Activated B cell treated with CpG ODN at 0.5 μM for 24 hours (primary cell): ENCODE data around the gene SRPX. TPM values are rescaled to one million over a fixed set of nuclear protein-coding genes. Genes with fewer than 3 reads are reported as not detected.

ENCODE experiments used
- ATAC-seq: fragments of 200-7000 bp; cut with Tn5 transposase; one replicate; pipeline ENCODE4 v1.10.0; 2021; ENCODE audit warnings: low read depth, mild to moderate bottlenecking, moderate library complexity
- CTCF ChIA-PET: fragments of 350-600 bp; sonication (Branson Sonifier 250); formaldehyde crosslinking; loops from one replicate; lab custom pipeline; 2021; ENCODE audit warnings: antibody characterized with exemption; lab: Charles Lee
- POLR2A ChIA-PET: fragments of 350-600 bp; sonication (Branson Sonifier 250); formaldehyde crosslinking; loops from one replicate; lab custom pipeline; 2021; ENCODE audit warnings: antibody characterized with exemption; lab: Charles Lee
- DNase-seq: peaks from one replicate; pipeline ENCODE4 v3.0.0; 2022
- H3K27ac Mint-ChIP-seq: one replicate; pipeline ENCODE4 v1.8.0; 2020; ENCODE audit warnings: mixed read lengths
- H3K27me3 Mint-ChIP-seq: one replicate; pipeline ENCODE4 v1.8.0; 2021; ENCODE audit warnings: mixed read lengths
- H3K36me3 Mint-ChIP-seq: one replicate; pipeline ENCODE4 v1.8.0; 2021; ENCODE audit warnings: low read depth, mixed read lengths
- H3K4me1 Mint-ChIP-seq: one replicate; pipeline ENCODE4 v1.8.0; 2021; ENCODE audit warnings: mixed read lengths
- H3K4me3 Mint-ChIP-seq: one replicate; pipeline ENCODE4 v1.8.0; 2020; ENCODE audit warnings: mild to moderate bottlenecking, mixed read lengths
- H3K9me3 Mint-ChIP-seq: one replicate; pipeline ENCODE4 v1.8.0; 2020; ENCODE audit warnings: mixed read lengths
- intact Hi-C: fragments of 100-400 bp; cut with micrococcal nuclease; formaldehyde crosslinking; loops from one replicate; pipeline ENCODE4 v1.15.1; 2024
- total RNA-seq: library from RNA; stranded (reverse); gene quantifications from 2 replicates; pipeline ENCODE4 v1.2.3, GENCODE V29; 2022
- TF ChIP-seq, protein P1 (sequence below): fragments of 200-600 bp; IDR thresholded peaks from one replicate; pipeline ENCODE4 v1.8.0; 2022; ENCODE audit warnings: antibody characterized with exemption, mild to moderate bottlenecking

The SRPX gene
- total RNA-seq, 1 donor from 2014 or later: not detected

DNA sequence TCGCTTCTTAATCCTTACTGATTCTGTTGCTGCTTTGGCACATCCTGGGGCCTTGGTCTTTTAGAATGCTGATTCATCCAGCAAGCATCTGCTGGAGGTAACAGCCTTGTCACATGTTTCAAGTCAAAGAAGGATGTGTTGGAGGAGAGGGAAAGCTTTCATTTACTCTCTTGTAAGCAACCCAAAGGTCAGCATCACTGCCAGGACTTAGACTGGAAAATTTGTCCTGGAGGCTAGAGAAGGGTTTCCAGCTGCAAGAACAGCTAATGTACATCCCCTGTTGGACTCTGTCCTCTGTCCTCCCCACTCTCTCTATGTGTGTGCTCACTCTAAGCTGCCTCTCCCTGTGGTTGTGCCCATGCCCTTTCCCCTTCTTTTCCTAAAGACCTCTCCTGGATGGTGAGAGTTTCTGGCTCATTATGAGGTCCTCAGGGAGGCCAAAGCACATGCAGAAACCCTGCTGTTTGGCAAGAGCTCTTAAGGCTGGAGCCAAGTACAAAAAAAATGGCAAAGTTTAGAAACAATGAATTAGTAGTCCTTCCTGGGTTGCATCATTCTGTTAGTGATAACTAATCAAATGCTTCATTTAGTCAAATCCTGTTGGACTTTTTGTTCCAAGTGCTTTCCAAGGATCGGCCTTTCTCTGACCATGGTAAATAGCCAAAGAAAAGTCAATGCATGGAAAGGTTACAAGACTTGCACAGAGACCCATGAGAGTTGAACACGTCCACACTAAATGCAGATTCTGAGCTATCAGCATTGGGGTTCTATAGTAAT lies 13.4 kb upstream of the SRPX start:
- Mint-ChIP-seq H3K4me3 (no peak overlapping the region), H3K27ac (no peak overlapping the region), H3K4me1 (no peaks in the 10 kb centered on the region), H3K36me3 (no peaks in the 10 kb centered on the region), H3K9me3 (no peaks in the 10 kb centered on the region), H3K27me3 (peaks cover 5% of the 10 kb centered on the region)
- intact Hi-C loops: no loop called here
- CTCF ChIA-PET: no interaction called here
- no peak for DNase-seq
- no peak for ATAC-seq
- TF ChIP-seq, protein P1, sequence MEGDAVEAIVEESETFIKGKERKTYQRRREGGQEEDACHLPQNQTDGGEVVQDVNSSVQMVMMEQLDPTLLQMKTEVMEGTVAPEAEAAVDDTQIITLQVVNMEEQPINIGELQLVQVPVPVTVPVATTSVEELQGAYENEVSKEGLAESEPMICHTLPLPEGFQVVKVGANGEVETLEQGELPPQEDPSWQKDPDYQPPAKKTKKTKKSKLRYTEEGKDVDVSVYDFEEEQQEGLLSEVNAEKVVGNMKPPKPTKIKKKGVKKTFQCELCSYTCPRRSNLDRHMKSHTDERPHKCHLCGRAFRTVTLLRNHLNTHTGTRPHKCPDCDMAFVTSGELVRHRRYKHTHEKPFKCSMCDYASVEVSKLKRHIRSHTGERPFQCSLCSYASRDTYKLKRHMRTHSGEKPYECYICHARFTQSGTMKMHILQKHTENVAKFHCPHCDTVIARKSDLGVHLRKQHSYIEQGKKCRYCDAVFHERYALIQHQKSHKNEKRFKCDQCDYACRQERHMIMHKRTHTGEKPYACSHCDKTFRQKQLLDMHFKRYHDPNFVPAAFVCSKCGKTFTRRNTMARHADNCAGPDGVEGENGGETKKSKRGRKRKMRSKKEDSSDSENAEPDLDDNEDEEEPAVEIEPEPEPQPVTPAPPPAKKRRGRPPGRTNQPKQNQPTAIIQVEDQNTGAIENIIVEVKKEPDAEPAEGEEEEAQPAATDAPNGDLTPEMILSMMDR: no peak
- POLR2A ChIA-PET: no interaction called here

GRCh38 chrX:38232079-38232686 lies 11.5 kb upstream of the SRPX start:
- no peak overlapping the region for H3K27ac Mint-ChIP-seq
- ATAC-seq (no peak), DNase-seq (no peak)
- no peaks in the 10 kb centered on the region for H3K4me1 Mint-ChIP-seq
- peaks cover 5% of the 10 kb centered on the region for H3K27me3 Mint-ChIP-seq
- H3K9me3 Mint-ChIP-seq: no peaks in the 10 kb centered on the region
- no peaks in the 10 kb centered on the region for H3K36me3 Mint-ChIP-seq
- TF ChIP-seq, protein P1: no peak
- intact Hi-C loops: no loop called here
- no peak overlapping the region for H3K4me3 Mint-ChIP-seq
- POLR2A ChIA-PET: no interaction called here
- CTCF ChIA-PET: no interaction called here

DNA sequence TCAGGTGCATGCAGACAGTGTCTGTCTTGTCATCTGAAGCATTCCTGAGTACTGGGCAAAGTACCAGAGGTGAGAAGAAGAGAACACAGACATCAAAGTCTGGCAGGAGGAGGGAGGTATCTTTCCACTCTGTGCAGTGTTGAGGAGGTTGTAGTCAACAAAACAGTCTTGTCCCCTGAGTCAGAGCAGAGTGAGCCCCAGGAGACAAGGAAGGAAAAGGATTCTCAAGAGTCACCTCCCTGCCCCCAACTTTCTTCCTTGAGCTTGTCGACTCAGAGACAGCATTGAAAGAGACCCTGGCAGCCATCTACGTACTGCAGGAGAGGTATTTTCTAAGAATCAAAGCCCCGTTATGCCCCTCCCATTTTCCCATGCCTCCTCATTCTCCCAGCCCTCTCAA lies 4.4 kb upstream of the SRPX start:
- TF ChIP-seq, protein P1: no peak
- POLR2A ChIA-PET: no interaction called here
- no peaks in the 10 kb centered on the region for H3K36me3 Mint-ChIP-seq
- H3K4me1 Mint-ChIP-seq: peaks cover 4% of the 10 kb centered on the region
- H3K27ac Mint-ChIP-seq: no peak overlapping the region
- CTCF ChIA-PET: no interaction called here
- no peak for ATAC-seq
- DNase-seq: no peak
- no peak overlapping the region for H3K4me3 Mint-ChIP-seq
- no peaks in the 10 kb centered on the region for H3K9me3 Mint-ChIP-seq
- peaks cover 18% of the 10 kb centered on the region for H3K27me3 Mint-ChIP-seq
- intact Hi-C loops: no loop called here

GRCh38 chrX:38224160-38224559 lies 3.5 kb upstream of the SRPX start:
- intact Hi-C loops: no loop called here
- CTCF ChIA-PET: no interaction called here
- Mint-ChIP-seq H3K27me3 (peaks cover 22% of the 10 kb centered on the region), H3K9me3 (no peaks in the 10 kb centered on the region), H3K4me3 (no peak overlapping the region), H3K36me3 (no peaks in the 10 kb centered on the region), H3K27ac (no peak overlapping the region), H3K4me1 (peaks cover 4% of the 10 kb centered on the region)
- DNase-seq (no peak), ATAC-seq (no peak)
- POLR2A ChIA-PET: no interaction called here
- TF ChIP-seq, protein P1: no peak

- ATAC-seq (no peak), DNase-seq (no peak)
- ChIA-PET CTCF (no interaction called here), POLR2A (no interaction called here)
- no peaks in the 10 kb centered on the region for H3K36me3 Mint-ChIP-seq
- H3K4me3 Mint-ChIP-seq: no peak overlapping the region
- no peaks in the 10 kb centered on the region for H3K9me3 Mint-ChIP-seq
- H3K27me3 Mint-ChIP-seq: peaks cover 34% of the 10 kb centered on the region
- no peak overlapping the region for H3K27ac Mint-ChIP-seq
- peaks cover 4% of the 10 kb centered on the region for H3K4me1 Mint-ChIP-seq
- intact Hi-C loops: no loop called here
- TF ChIP-seq, protein P1: no peak
Measured at GRCh38 chrX:38221391-38221929, 789 bp upstream of the SRPX start.
